Cardiac muscle cell (in vitro differentiated cells and primary cell): Measurements from ENCODE around the gene FAXDC2. TPM values are rescaled to one million over a fixed set of nuclear protein-coding genes. Genes with fewer than 3 reads are reported as not detected.

ENCODE experiments used
- DNase-seq, 2 donors: peaks; one replicate each; pipeline versions ENCODE4 v3.0.0 to v3.0.0-alpha.2; 2010 to 2017; ENCODE audit warnings: low read depth in 1 of 2, low spot score in 1 of 2
- H3K27ac ChIP-seq: fragments of 200-600 bp; sonication (generic); 2 replicates; pipeline ENCODE4 v1.5.1; 2016
- H3K27me3 ChIP-seq: fragments of 200-600 bp; sonication (generic); 2 replicates; pipeline ENCODE4 v1.6.0; 2016; ENCODE audit warnings: control low read depth
- H3K36me3 ChIP-seq: fragments of 200-600 bp; sonication (generic); 2 replicates; pipeline ENCODE4 v1.5.1; 2016; ENCODE audit warnings: control low read depth
- H3K4me1 ChIP-seq: fragments of 200-600 bp; sonication (generic); 2 replicates; pipeline ENCODE4 v1.8.1; 2017; ENCODE audit warnings: low read depth, mild to moderate bottlenecking, mixed run types
- H3K4me3 ChIP-seq: fragments of 200-600 bp; sonication (generic); 2 replicates; pipeline ENCODE4 v1.5.1; 2016; ENCODE audit warnings: mild to moderate bottlenecking
- H3K9me3 ChIP-seq: fragments of 200-600 bp; sonication (generic); 2 replicates; pipeline ENCODE4 v1.5.1; 2017; ENCODE audit warnings: low read depth, mild to moderate bottlenecking, control low read depth
- CTCF ChIP-seq: IDR thresholded peaks from 2 replicates; pipeline ENCODE4 v1.5.1; 2012; ENCODE audit warnings: low read depth, mild to moderate bottlenecking, low read length
- polyA plus RNA-seq: library from polyadenylated mRNA; unstranded; fragments of >200 nt; fragmentation: Nextera tagmentation; extraction: Ambion mirVana; gene quantifications from 2 replicates; pipeline ENCODE4 v1.2.1, GENCODE V29; 2016
- total RNA-seq: library from RNA; depleted of rRNA; stranded (reverse); fragments of >200 nt; gene quantifications from 2 replicates; pipeline ENCODE4 v1.2.3, GENCODE V29; 2016

The FAXDC2 gene
- total and polyA plus RNA-seq, 2 experiments from 2014 or later = 25.1 to 39.4 TPM

- Histone ChIP-seq H3K36me3 (no peaks in the 10 kb centered on the region), H3K4me1 (peaks cover 24% of the 10 kb centered on the region), H3K9me3 (no peaks in the 10 kb centered on the region), H3K27me3 (no peaks in the 10 kb centered on the region), H3K4me3 (peak overlapping the region; percentile 55), H3K27ac (peak overlapping the region; percentile 92)
- no peak for TF ChIP-seq CTCF
- DNase-seq = no peak
Measured at GRCh38 chr5:154851351-154851750, 948 bp upstream of the FAXDC2 start.

- peak in 1 of 2 donors; percentile 83 for DNase-seq
- H3K27me3 ChIP-seq = no peaks in the 10 kb centered on the region
- TF ChIP-seq CTCF = peak; percentile 14
- no peaks in the 10 kb centered on the region for H3K9me3 ChIP-seq
- H3K36me3 ChIP-seq = no peaks in the 10 kb centered on the region
- H3K27ac ChIP-seq = peak overlapping the region; percentile 92
- peaks cover 28% of the 10 kb centered on the region for H3K4me1 ChIP-seq
- peak overlapping the region; percentile 55 for H3K4me3 ChIP-seq
Measured at GRCh38 chr5:154849791-154850201, 607 bp downstream of the FAXDC2 start.

DNA sequence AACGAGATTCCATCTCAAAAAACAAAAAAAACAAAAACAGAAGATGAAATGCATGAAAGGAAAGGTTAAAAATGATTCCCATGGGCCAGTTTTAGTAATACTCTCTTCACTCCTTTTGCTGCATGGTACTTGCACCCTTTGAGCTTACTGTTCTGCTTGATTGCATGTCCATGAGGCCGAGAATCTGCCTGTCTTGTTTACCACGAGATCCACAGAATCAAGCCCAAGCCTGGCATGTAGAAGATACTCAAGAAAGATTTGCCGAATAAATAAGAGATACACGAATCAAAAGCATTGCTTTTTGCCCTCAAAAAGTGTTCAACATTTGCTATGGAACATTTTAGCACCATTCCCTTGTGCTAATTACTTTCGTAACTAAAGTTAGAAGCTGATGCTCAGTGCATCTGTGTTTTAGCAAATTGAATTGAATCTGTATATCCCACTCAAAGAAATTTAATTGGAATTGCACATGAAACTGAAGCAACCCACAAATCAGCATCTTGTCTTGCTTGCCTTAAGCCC, 1.1 kb downstream of the FAXDC2 start:
- peak overlapping the region; percentile 92 for H3K27ac ChIP-seq

GRCh38 chr5:154844809-154845208, 5.6 kb downstream of the FAXDC2 start:
- Histone ChIP-seq H3K27ac (no peak overlapping the region), H3K36me3 (no peaks in the 10 kb centered on the region), H3K4me1 (peaks cover 35% of the 10 kb centered on the region), H3K9me3 (no peaks in the 10 kb centered on the region), H3K4me3 (no peak overlapping the region), H3K27me3 (no peaks in the 10 kb centered on the region)
- TF ChIP-seq CTCF = no peak
- DNase-seq = no peak

More for the DNA sequence above, 1.1 kb downstream of the FAXDC2 start:
- no peaks in the 10 kb centered on the region for H3K27me3 ChIP-seq
- peaks cover 32% of the 10 kb centered on the region for H3K4me1 ChIP-seq
- no peaks in the 10 kb centered on the region for H3K36me3 ChIP-seq
- H3K4me3 ChIP-seq = peak overlapping the region; percentile 55
- no peak for TF ChIP-seq CTCF
- DNase-seq = no peak
- no peaks in the 10 kb centered on the region for H3K9me3 ChIP-seq

DNA sequence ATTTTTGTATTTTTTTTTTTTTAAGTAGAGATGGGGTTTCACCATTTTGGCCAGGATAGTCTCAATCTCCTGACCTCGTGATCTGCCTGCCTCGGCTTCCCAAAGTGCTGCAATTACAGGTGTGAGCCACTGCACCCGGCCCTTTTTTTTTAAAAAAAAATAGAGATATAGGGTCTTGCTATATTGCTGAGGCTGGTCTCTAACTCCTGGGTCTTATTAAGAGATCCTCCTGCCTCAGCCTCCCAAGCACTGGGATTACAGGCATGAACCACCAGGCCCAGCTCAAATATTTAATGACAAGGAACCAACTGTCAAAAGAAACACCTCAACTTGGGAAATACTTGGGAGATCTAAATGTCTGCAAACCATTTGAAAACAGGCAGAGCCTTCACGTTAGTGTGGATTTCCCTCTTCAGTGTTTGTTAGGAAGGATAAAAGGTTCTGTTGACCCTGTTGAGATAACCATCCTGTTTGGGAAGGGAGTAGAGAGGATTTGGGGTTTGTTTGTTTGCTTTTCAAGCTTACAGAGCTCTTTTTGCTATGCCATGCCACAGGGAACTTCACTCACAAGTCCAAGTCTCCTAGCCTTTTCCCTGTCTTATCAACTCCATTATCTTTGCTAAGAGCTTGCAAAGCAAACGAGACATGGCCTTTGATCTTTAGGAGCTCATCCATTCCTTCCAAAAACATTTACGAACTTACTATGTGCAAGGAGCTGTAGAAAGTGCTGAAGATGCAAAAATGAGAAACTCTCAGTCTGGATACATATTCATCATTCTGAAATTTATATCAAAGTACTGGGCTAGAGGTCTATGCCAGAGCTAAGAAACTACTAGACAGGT, 7.5 kb downstream of the FAXDC2 start:
- no peak for TF ChIP-seq CTCF

More for the DNA sequence above, 7.5 kb downstream of the FAXDC2 start:
- no peaks in the 10 kb centered on the region for H3K27me3 ChIP-seq
- DNase-seq = no peak
- H3K9me3 ChIP-seq = no peaks in the 10 kb centered on the region
- H3K36me3 ChIP-seq = peaks cover under 1% of the 10 kb centered on the region
- H3K4me1 ChIP-seq = peaks cover 20% of the 10 kb centered on the region
- H3K4me3 ChIP-seq = no peak overlapping the region
- no peak overlapping the region for H3K27ac ChIP-seq
